Liver (tissue), 3 donors: ENCODE measurements around the gene PPP1R9A.

Experiments
- ATF3 ChIP-seq: IDR thresholded peaks from 2 replicates; pipeline ENCODE4 v1.6.1; 2016; ENCODE audit warnings: antibody characterized with exemption
- CTCF ChIP-seq: fragments of 150-350 bp; IDR thresholded peaks from 2 replicates; pipeline ENCODE4 v1.5.1; 2017; ENCODE audit warnings: improper control_type of control experiment, low read depth, low read length; ENCODE audit not compliant: missing input control
- FOXA1 ChIP-seq: IDR thresholded peaks from 2 replicates; pipeline ENCODE4 v1.6.1; 2016; ENCODE audit warnings: antibody characterized with exemption
- JUND ChIP-seq, 2 donors: IDR thresholded peaks; 2 replicates each; pipeline ENCODE4 v1.6.1; 2016; ENCODE audit warnings: antibody characterized with exemption in 2 of 2
- MAX ChIP-seq: IDR thresholded peaks from 2 replicates; pipeline ENCODE4 v1.6.1; 2016; ENCODE audit warnings: antibody characterized with exemption
- RAD21 ChIP-seq, 2 donors: IDR thresholded peaks; 2 replicates each; pipeline ENCODE4 v1.6.1; 2016; ENCODE audit warnings: antibody characterized with exemption in 2 of 2, mild to moderate bottlenecking in 2 of 2
- REST ChIP-seq: IDR thresholded peaks from 2 replicates; pipeline ENCODE4 v1.6.1; 2016; ENCODE audit warnings: antibody characterized with exemption, mild to moderate bottlenecking
- SP1 ChIP-seq: IDR thresholded peaks from 2 replicates; pipeline ENCODE4 v1.6.1; 2018; ENCODE audit warnings: antibody characterized with exemption, mild to moderate bottlenecking
- TAF1 ChIP-seq: conservative IDR thresholded peaks from 2 replicates; pipeline ENCODE4 v1.6.1; 2016; ENCODE audit warnings: antibody characterized with exemption, mild to moderate bottlenecking
- YY1 ChIP-seq: IDR thresholded peaks from 2 replicates; pipeline ENCODE4 v1.6.1; 2016; ENCODE audit warnings: antibody characterized with exemption, mild to moderate bottlenecking
- ZBTB33 ChIP-seq: IDR thresholded peaks from 2 replicates; pipeline ENCODE4 v1.6.1; 2016; ENCODE audit warnings: antibody characterized with exemption
- donor health status: healthy.
- donor health status: healthy.

GRCh38 chr7:95026421-95027072, 119.2 kb downstream of the PPP1R9A start:
- TF ChIP-seq ATF3 (no peak), RAD21 (IDR thresholded peaks at IDR 0.05) (no peak), CTCF (no peak), SP1 (no peak), TAF1 (no peak), MAX (no peak), REST (no peak), YY1 (no peak), FOXA1 (no peak), JUND (IDR thresholded peaks at IDR 0.05) (no peak), ZBTB33 (no peak)
